ENCODE measurements around the gene NUDT16. TPM values are rescaled to one million over a fixed set of nuclear protein-coding genes. Genes with fewer than 3 reads are reported as not detected.

Gene NUDT16
- total and polyA plus RNA-seq, 2 experiments from 2014 or later, result 27.8 to 33.5 TPM

DNA sequence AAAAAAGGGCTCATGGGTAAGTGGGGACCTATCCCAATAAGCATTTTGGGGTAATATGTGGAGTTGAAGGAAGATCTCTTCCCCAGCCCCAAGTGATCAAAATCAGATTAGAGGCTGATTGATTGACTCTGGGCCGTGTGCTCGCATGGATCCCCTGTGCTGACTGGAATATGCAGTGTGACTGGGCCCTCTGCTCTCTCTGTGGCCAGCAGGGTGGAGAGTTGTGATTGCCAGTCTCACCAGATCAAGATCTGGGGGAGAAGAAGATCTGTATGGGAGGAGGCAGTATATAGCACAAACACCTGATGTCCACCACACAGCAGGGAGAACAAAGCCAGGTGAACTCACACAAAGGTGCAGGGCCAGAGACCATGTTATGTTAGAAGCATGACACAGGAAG lies 8.8 kb downstream of the NUDT16 start:
- Histone ChIP-seq H3K4me1 (ENCODE audit: insufficient read depth) (peaks cover 10% of the 10 kb centered on the region), H3K9me2 (replicated peaks; ENCODE audit: insufficient read depth) (no peaks in the 10 kb centered on the region), H3K27me3 (no peaks in the 10 kb centered on the region), H3K4me2 (no peak overlapping the region), H3K9me3 (ENCODE audit: low read depth) (no peaks in the 10 kb centered on the region), H3K36me3 (replicated peaks; ENCODE audit: insufficient read depth, low read depth) (no peaks in the 10 kb centered on the region), H3K27ac (no peak overlapping the region), H4K20me1 (ENCODE audit: insufficient read depth, poor library complexity, severe bottlenecking) (no peaks in the 10 kb centered on the region), H2AFZ (no peak overlapping the region), H3K4me3 (no peak overlapping the region), H3K79me2 (no peaks in the 10 kb centered on the region)
- WGBS (ENCODE audit: low lambda C conversion rate, missing lambda C conversion rate), result 81% methylated on average over 2 of the region's 2 CpGs
- TF ChIP-seq EZH2 (IDR thresholded peaks at IDR 0.05; ENCODE audit: borderline replicate concordance) (no peak), EZH2phosphoT487 (IDR thresholded peaks at IDR 0.05; ENCODE audit: low read depth, severe bottlenecking, unreplicated experiment) (no peak)
- TF ChIP-seq, protein P1, sequence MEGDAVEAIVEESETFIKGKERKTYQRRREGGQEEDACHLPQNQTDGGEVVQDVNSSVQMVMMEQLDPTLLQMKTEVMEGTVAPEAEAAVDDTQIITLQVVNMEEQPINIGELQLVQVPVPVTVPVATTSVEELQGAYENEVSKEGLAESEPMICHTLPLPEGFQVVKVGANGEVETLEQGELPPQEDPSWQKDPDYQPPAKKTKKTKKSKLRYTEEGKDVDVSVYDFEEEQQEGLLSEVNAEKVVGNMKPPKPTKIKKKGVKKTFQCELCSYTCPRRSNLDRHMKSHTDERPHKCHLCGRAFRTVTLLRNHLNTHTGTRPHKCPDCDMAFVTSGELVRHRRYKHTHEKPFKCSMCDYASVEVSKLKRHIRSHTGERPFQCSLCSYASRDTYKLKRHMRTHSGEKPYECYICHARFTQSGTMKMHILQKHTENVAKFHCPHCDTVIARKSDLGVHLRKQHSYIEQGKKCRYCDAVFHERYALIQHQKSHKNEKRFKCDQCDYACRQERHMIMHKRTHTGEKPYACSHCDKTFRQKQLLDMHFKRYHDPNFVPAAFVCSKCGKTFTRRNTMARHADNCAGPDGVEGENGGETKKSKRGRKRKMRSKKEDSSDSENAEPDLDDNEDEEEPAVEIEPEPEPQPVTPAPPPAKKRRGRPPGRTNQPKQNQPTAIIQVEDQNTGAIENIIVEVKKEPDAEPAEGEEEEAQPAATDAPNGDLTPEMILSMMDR (IDR thresholded peaks at IDR 0.05; ENCODE audit: poor library complexity), result no peak
- no peak for DNase-seq (ENCODE audit: low spot score)

DNA sequence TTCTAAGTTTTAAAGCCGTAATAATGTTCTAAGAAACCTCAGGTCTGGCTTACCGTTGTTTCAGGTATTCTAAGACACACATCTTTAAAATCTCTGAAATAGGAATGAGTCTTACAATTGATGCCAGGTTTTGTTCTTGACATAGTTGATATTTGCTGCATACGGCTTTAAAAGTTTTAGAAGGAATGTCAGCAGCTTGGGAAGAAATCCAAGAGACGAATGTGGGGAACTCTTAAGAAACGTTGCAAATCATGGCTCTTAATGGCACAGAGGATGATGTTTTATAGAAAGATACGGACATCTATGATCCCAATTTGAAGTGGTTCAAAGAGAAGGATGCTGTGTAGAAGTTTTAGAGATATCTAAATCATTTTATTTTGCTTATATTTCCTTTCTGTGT lies 11.5 kb downstream of the NUDT16 start:
- H3K79me2 ChIP-seq, result no peaks in the 10 kb centered on the region
- H3K4me3 ChIP-seq, result no peak overlapping the region
- H3K27me3 ChIP-seq, result no peaks in the 10 kb centered on the region
- TF ChIP-seq EZH2phosphoT487 (IDR thresholded peaks at IDR 0.05; ENCODE audit: low read depth, severe bottlenecking, unreplicated experiment), result no peak
- no peak for TF ChIP-seq EZH2 (IDR thresholded peaks at IDR 0.05; ENCODE audit: borderline replicate concordance)
- TF ChIP-seq, protein P1 (IDR thresholded peaks at IDR 0.05; ENCODE audit: poor library complexity), result no peak
- H3K36me3 ChIP-seq (replicated peaks; ENCODE audit: insufficient read depth, low read depth), result no peaks in the 10 kb centered on the region
- no peaks in the 10 kb centered on the region for H4K20me1 ChIP-seq (ENCODE audit: insufficient read depth, poor library complexity, severe bottlenecking)
- no peak overlapping the region for H2AFZ ChIP-seq
- no peak overlapping the region for H3K4me2 ChIP-seq
- no peak overlapping the region for H3K27ac ChIP-seq
- WGBS (ENCODE audit: low lambda C conversion rate, missing lambda C conversion rate), result 80% methylated on average over 6 of the region's 6 CpGs
- no peaks in the 10 kb centered on the region for H3K9me3 ChIP-seq (ENCODE audit: low read depth)
- no peak for DNase-seq (ENCODE audit: low spot score)
- no peaks in the 10 kb centered on the region for H3K9me2 ChIP-seq (replicated peaks; ENCODE audit: insufficient read depth)
- H3K4me1 ChIP-seq (ENCODE audit: insufficient read depth), result peaks cover 3% of the 10 kb centered on the region

DNA sequence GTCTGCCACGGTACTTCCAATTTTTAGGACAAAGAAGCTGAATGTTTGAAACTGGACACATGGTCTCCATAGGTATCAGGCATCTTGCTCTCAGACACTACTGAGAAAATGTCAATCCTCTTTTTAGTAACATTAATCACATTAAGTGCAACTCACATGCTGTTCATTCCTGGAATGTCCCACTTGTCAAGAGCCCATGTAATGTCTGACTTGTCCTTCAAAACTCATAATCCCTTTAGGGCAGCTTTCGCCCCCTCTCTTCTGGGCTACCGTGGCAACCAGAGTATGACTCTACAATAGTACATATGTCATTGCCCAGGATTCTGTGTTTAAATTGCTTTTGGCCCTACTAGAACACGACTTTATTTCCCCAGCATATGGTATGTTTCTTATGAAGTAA lies 12.3 kb downstream of the NUDT16 start:
- Histone ChIP-seq H3K36me3 (replicated peaks; ENCODE audit: insufficient read depth, low read depth) (no peaks in the 10 kb centered on the region), H3K27me3 (no peaks in the 10 kb centered on the region), H4K20me1 (ENCODE audit: insufficient read depth, poor library complexity, severe bottlenecking) (no peaks in the 10 kb centered on the region), H2AFZ (no peak overlapping the region), H3K27ac (no peak overlapping the region), H3K9me2 (replicated peaks; ENCODE audit: insufficient read depth) (no peaks in the 10 kb centered on the region), H3K4me1 (ENCODE audit: insufficient read depth) (no peaks in the 10 kb centered on the region), H3K9me3 (ENCODE audit: low read depth) (no peaks in the 10 kb centered on the region), H3K79me2 (no peaks in the 10 kb centered on the region), H3K4me2 (no peak overlapping the region), H3K4me3 (no peak overlapping the region)
- TF ChIP-seq, protein P1 (IDR thresholded peaks at IDR 0.05; ENCODE audit: poor library complexity), result no peak
- TF ChIP-seq EZH2phosphoT487 (IDR thresholded peaks at IDR 0.05; ENCODE audit: low read depth, severe bottlenecking, unreplicated experiment) (no peak), EZH2 (IDR thresholded peaks at IDR 0.05; ENCODE audit: borderline replicate concordance) (no peak)
- DNase-seq (ENCODE audit: low spot score), result no peak
- WGBS (ENCODE audit: low lambda C conversion rate, missing lambda C conversion rate), result 87% methylated on average over 4 of the region's 4 CpGs

DNA sequence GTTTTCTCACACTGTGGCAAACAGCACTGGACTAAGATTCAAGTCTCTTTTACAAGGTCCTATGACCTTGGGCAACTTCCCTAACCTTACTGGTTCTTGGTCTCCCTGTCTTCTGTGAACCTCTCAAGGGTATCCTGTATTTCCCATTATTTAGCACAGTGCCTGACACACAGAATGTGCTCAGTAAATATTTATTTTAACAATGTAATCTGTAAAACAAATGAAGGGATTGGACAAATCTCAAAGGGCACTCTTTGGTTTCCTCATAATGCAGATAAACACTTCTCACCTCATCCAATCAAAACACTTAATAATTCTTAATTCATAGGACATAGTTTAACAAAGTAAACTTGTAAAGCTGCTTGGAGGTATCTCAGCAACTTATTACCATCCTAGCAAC lies 12.8 kb downstream of the NUDT16 start:
- Histone ChIP-seq H2AFZ (no peak overlapping the region), H3K36me3 (replicated peaks; ENCODE audit: insufficient read depth, low read depth) (no peaks in the 10 kb centered on the region), H4K20me1 (ENCODE audit: insufficient read depth, poor library complexity, severe bottlenecking) (no peaks in the 10 kb centered on the region), H3K4me3 (no peak overlapping the region), H3K4me1 (ENCODE audit: insufficient read depth) (no peaks in the 10 kb centered on the region), H3K79me2 (no peaks in the 10 kb centered on the region), H3K9me3 (ENCODE audit: low read depth) (no peaks in the 10 kb centered on the region), H3K9me2 (replicated peaks; ENCODE audit: insufficient read depth) (no peaks in the 10 kb centered on the region), H3K4me2 (peak overlapping the region; percentile 13), H3K27me3 (no peaks in the 10 kb centered on the region), H3K27ac (no peak overlapping the region)
- DNase-seq (ENCODE audit: low spot score), result no peak
- TF ChIP-seq, protein P1 (IDR thresholded peaks at IDR 0.05; ENCODE audit: poor library complexity), result no peak
- no peak for TF ChIP-seq EZH2 (IDR thresholded peaks at IDR 0.05; ENCODE audit: borderline replicate concordance)
- TF ChIP-seq EZH2phosphoT487 (IDR thresholded peaks at IDR 0.05; ENCODE audit: low read depth, severe bottlenecking, unreplicated experiment), result no peak

All from hepatocyte (in vitro differentiated cells).